NCI-H1417 (cell line): ENCODE measurements around the gene STK40.
A peak's percentile ranks its signal among the peaks of the same experiment; 100 is the strongest.

Experiments
- DNase-seq, 3 experiments: peaks; one replicate each; lab custom pipeline; 2025; lab: John Stamatoyannopoulos, UW

Gene STK40

DNA sequence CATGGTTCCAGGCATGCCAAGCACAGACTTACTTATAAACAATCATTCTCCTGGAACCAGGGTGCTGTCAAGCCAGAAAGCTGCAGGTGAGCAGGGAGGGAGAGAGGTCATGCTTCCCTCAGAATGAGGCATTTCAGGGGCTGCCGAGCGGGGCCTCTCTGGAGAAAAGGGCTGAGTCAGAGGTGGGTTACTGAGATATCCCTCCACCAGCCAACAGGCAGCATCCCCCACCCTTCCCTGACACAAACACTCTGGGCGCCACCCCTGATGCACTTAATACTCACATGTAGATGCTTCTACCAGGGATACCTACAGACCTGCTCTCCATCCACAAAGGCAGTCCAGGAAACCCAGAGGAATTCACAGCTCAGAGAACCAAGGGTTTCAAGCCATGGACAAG, 13.1 kb downstream of the STK40 start:
- no peak for DNase-seq

DNA sequence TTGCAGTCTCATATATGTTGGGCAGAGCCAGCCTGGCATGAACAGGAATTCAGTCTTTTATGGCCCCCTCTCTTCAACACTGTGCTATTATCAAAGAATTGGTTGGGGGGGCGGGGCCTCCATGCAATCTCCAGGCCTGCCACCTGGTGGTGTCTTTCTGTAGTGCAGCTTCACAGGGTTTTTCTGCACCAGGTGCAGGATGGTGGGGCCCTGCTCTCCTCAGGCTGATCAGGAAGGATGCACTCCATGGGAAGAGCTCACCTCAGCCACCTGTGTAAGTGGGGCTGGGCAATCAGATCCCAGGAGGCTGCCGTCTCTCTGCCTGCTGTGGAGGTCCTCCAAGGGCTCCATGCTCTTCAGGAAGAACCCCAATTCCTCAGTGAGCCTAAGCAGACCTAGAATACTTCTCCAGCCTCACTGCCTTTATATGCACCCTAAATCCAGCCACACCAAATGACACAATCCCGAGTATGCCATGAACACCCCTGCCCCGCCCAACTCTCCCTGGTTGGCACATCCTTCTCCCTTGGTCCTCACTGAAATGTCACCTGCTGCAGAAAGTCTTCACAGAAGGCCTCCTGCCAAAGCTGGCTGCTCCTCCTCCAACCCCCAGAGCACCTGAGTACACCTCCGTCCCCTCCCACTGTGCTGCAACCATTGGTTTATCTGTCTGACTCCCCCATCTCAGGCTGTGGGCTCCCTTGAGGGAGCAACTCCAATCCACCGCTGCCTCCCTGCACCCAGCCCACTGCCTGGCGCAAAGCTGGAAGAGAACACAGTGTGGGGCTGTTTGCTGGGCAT, 16.5 kb downstream of the STK40 start:
- peak; percentile 67 to 90 (median 84) for DNase-seq

DNA sequence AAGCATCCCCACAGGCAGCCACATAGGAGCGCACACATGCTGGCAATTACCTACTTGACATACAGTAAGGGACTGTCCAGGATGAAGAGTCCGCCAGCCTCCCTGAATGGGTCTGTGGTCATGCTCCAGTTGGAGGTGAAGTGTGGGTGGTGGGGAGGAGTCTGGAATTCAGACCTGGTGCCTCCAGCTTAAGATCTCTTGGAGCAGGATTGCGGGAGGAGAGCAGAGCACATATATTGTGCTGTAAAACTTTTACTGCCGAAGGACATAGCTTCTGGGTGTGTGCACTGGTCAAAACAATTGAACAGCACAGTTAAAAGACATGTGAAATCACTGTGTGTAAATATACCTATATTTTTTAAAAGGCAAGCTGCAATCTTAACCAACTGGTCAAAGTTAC, 17.9 kb downstream of the STK40 start:
- peak in 1 of 3 experiments; percentile 91 for DNase-seq

DNA sequence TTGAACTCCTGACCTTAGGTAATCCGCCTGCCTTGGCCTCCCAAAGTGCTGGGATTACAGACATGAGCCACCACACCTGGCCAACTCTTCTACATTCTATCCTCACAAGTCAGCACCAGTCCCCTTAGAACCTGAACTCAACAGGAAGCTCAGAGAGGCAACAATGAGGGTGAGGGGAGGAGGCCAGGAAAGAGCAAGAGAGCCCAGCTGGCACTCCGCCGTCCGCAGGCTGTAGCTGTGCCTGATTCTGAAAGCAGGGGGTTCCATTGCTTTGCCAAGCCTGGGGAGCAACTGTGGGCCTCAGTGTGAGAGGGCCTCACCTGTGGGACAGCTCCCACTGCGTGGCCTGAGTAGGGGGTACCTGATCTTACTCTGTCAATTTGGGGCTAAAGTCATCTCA, 18.7 kb downstream of the STK40 start:
- DNase-seq: no peak

DNA sequence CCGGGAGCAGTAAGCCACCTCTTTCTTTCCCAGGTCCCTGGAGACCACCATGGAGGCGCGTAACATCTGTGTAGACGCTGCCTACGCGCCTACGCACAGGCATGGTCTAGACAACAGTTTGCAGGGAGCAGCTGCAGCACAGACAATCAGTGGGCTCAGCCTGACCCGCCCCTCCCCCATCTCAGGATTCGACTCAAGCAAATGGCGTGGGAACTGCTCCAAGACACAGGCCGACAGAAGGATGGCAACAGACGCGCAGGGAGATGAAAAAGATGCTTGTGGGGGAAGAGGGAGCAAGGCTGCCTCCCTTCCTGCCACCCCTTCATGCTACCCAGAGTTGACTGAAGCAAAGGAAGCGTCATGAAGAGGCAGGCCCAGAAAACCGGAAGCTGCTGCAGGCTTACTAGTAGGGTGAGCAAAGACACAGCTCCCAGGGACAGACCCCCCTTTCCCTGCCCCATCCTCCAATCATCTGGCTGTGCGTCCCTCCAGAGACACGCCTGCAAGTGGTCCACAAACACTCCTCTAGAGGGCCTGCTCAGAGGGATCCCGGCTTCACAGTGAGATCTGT, 19.5 kb downstream of the STK40 start:
- no peak for DNase-seq

DNA sequence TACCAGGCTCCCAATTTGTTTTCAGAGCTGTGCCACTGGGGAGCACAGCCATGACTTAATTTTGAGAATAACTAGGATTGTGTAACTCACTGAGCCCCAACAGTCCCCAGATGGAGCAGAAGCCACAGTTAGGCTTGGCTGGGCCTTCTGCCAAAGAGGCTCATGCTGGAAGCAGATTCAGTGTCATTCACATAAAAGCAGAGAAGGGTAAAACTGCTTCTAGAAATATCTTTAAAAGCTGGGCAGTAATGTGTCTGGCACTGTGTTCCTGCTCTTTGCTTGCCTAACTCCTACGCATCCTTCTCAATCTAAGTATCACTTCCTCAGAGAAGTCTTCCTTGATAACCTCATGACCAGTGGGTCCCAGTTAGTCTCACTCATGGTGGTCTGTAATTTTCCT, 20.3 kb downstream of the STK40 start:
- no peak for DNase-seq

DNA sequence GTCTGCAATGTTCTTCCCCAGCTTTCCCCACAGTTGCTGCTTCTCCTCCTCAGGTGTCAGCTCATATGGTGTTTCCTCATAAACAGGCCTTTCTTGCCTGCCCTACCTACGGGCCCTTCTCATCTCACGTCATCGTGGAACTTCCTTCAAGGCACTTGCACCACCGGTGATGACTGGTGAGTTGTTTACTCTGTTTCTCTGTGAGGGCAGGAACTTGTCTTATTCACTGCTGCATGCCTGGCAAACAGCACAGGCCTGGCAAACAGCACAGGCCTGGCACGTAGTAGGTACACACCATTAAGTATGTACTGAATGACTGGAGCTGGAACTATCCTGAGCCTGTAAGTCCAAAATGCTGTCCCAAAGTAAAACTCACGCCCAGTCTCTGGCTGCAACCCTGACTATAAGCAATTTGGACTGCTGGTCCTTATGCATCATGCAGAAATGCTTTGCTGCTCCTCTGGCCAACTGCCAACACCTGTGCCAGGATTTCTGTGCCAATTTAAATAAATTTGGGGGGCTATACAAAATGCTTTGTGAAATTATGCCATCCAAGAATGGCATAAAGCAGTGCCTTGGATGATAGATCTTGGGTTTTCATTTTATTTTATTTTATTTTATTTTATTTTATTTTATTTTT, 25.7 kb downstream of the STK40 start:
- no peak for DNase-seq

DNA sequence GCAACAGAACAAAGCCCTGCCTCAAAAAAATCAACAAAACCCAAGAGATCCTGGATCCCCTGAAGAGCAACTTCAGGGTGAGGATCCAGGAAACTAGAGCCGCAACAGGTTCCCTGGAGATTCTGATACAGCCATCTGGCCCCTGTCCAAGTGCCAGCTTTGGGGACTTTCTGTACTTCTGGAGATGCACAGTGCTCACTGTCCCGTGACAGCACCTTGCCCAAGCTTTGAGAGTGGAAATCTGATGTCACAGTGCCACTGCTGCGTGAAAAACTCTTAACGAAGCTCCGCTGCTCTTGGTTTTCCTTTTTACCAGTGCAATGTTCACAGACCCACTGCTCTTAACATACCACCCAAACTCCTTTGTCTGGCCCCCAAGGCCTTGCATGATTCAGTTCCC, 26.3 kb downstream of the STK40 start:
- DNase-seq: no peak

DNA sequence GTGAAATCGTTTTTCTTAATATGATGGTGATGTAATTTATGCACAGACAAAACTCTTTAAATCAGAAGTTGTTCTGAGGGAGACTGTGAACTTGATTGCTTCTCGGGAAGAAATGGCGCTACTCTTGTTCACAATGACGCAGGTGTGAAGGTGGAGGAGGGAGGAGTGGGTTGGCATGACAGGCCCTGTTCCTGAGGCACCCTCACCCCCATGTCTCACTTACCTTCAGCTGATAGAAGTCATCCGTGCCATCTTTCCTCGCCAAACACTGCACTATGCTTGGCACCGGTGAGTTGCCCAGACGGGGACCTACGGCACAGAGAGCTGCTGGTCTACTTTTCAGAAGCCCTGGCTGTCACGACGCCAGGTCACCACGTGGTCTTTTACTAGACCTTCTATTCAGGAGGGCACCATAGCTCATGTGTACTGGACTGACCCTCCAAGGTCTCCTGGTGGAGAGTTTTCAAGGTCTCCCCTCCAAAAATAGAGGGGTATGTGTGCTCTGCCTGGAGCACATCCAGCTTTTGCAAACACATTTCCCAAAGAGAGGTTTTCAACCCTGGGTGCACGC, 27.1 kb downstream of the STK40 start:
- no peak for DNase-seq

DNA sequence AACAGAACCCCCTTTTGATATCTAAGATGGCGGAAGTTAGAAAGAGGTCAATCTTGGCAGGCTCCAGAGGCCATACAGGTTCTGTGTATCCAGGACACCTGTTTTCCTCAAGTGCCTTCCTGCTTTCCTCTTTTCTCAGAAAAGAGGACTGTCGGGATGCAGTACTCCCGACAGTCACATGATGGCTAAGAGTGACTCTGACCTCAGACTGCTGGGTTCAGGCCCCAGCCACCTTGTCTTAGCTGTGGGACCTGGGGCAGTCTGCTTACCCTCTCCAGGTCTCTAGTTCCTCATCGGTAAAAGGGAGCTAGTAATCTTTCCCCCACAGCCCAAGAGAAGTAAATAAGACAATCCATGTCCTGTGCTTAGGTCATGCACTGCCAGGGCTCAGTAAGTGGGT, 29.9 kb downstream of the STK40 start:
- DNase-seq: no peak

DNA sequence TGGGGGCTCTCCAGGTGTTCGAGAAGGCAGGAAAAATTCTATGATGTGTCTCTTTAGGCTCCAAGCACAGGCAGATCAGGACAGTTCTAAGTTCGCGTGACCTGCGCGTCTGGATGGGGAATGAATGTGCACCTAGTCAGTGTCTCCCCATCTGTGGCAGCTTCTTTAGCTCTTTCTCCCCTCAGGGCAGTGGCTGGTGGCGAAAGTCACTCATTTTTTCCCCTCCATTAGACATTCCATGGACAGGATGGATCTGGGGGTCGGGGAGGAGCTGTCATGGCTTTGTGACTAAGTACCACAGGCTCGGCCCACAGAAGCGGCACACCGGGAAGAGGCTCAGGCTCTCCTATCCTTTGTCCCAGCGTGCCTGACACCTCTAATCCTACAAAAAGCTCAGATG, 31.2 kb downstream of the STK40 start:
- no peak for DNase-seq

DNA sequence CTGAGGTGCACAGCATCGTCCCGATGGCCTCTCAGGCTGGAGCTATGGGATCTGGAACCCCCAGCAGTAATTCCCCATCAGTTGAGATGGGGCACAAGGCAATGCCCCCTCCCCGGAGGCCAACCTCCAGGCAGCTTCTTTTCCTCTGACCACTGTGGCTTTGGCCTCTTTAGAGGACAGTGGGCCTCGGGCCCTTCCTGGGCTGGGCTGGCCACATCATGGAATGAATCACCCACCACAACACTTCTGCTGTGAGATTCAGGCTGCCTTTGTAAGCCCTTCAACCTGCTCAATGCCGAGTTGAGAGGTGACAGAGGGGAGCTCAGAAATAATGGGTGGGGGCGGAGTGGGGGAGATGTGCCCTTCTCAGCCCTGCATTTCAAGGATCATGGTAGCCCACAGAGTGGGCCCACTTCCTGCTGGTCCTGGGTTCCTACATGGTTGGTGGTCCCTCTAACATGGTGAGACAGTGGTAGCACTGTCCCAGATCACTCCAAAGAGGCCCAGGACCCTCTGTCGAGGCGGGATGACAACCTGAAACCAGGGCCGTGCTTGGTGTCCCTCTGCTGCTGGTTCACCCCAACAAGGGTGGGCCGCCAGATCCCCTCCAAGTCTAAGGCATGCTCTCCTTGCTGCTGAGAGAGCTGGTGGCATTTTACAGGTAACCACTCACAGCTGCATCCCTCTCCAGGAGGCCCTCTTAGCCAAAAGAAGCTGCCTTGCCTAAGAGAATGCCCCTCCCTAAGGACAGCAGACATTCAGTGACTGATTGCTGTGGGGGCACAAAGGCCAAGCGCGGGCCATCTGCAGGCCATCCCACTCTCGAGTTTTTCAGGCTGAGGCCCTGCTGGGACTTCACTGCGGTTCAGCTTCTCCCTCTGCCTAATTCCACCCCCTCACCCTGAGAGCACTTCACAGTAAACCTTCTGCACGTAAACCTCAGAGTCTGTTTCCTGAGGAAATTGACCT, 32.5 kb downstream of the STK40 start:
- DNase-seq: no peak

DNA sequence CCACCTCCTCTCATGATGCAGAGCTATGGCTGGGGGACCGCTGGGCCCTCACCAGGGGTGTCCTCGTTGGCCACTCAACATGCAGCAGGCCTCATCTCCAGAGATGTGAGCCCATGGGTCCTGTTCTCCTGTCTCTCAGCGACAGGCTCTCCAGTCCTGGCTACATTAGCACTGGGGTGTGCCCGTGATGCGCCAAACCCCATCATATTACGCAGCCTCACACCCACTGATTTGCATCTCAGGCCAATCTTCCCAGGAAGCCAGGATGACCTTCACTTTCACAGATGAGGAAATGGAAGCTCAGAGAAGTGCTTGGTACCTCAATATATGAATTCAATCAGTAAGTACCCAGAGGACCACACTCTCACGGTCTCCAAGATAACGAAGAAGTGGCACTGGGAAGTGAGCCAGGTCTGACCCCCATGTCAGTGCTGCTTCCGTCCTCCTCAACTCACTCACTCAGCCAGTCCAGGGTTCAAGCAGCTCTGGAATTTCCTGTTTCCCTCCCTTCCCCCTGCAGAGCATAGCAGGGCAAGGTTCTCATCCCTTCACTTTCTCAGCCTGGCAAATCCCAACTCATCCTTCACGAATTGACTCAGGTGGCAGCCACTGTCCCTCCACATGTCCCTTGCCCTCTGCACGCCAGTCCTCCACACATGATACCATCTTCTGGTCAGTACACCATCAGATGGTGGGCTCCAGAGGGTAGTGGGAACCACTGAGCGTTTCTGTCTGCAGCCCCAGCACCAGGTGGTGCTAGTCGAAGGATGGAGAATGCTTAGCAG, 33.4 kb downstream of the STK40 start:
- DNase-seq: no peak

DNA sequence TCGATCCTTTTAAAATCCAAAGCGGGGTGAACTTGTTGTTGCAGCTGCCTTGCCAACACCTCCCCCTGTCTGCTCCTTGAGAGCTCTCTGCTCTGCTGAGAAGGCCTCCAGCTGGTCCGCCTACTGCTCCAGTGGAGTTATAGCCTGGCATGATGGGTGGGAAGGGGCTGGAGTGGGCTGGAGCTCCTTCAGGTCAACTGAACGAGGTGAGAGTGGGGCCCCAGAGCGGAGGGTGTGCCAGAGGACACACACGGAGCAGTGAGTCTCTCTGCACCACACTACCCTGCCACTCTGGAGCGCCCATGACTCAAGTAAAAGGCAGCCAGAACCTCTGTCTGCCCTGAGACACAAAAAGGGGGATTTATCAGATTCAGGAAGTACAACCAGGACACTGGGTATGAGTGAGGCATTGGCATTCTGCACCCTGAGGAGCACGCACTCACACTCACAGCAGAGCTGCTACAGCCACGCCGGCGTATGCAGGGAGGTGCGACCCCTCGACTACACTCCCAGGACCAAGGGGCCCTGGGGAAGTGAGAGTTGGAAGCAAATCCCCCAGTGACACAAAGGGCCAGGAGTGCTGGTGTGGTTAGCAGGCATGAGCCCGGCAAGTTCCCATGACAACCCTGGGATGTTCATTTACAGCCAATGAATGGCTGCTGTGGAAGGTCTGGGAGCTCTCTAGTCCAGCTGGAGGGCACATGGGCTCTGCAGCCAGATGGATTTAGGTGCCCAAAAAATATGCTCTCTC, 34.3 kb downstream of the STK40 start:
- DNase-seq: peak in 1 of 3 experiments; percentile 7

DNA sequence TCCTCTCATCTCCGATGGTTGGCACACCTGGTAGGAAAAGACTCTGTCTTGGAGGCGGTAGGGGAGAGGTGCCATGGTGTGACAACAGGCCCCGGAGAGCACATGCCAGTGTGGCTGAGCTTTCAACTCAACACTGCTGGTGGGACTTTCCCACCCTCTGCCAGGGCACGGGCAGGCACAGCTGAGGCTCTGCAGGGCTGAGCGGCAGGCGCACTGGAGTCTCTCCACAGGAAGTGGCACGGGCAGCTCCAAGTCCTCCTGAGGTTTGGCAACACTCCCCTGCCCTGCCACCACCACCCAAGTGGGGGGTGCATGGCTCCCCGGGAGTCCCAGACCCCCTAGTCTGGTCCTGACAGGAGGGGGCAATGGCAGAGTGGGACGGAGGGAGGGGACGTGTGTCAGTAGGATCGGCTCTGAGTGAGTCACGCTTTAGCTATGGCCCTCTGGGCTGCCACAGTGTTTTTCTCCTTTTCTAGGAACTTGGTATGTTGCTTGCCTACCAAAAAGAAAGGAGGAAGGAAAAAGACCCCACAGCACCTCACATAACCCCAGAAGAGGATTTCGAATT, 35.0 kb downstream of the STK40 start:
- DNase-seq: no peak

DNA sequence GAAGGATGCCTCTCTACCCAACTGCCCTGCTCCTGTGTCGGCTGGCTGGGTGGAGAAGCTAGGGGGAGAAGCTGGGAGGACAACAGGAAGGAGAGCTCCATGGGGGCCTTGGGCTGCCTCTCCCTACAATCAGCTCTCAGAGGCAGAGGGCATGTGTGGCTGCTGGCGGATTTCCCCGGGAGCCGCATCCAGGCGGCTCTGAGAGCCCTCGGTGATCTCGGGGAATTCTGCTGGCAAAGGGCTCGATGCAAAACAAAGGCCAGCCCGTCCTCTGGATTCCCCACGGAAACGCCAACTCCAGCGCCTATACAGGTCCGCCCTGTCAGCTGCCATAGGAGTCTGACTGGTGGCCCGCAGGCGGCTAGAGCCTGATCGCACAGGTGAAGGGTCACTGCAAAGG, 35.9 kb downstream of the STK40 start:
- DNase-seq: no peak

DNA sequence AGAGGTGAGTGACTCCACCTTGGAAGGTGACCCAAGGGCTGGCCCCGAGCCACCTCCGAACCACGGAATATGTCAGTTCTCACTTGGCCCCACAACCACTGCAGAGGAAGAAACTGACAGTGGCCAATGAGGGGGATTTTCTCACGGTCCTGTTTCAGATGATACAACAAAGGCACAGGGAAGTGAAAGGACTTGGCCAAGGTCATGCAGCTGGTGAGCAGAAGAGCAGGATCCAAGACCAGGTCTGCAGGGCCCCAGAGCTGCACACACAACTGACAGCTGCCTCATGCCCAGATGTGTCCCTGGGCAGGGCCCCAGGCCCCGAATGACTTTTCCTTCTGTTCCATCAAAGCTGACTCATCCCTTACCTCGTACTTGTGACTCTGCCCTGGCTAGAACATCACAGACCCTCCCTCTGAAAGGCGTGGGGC, 36.5 kb downstream of the STK40 start:
- no peak for DNase-seq

DNA sequence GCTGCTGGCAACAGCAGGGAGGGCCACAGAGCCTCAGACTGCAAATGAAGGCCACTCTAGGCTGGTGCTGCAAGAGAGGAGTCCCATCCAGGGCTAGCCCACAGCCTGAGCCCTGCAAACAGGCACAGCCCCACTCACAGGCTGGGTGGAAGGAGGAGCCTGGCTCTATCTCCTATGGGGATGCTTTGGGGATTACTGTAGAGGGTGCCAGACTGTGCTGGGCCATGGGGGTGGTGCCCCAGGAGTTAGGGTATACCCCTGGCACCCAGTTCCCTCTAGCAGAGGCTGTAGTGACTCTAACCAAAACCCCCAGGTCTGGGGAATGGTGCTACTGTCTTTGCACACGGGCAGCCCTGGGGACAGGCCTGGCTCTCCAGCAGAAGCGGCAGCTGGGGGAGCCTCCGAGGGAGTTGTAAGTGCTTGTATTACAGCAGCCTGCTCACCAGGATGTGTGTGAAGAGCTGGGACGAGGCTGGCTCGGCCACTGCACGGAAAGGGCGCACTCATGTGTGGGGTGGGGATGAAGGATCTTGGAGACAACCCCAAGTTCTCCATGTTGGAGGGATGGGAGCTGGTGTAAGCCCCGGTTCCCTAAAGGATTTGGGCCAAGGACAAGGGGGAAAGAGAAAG, 38.9 kb downstream of the STK40 start:
- DNase-seq: no peak

DNA sequence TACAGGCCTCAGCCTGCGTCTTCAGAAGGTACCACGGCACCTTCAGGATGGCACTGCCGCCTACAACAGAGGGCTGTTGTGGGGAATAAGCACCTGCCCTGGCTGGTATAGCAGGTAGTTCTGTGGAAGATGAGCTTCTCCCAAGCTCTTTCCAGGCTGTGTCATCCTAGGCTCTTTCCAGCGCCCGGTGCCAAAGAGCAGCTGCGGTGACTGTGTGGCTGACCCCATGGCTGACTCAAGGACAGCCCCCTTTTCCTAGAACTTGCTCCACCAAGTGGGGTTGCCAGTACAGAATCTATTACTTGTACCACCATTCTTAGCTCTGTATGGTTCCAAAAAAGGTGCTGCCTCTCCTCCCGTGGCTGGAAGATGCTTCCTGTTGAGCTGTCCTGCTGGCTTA, 40.4 kb downstream of the STK40 start:
- no peak for DNase-seq

DNA sequence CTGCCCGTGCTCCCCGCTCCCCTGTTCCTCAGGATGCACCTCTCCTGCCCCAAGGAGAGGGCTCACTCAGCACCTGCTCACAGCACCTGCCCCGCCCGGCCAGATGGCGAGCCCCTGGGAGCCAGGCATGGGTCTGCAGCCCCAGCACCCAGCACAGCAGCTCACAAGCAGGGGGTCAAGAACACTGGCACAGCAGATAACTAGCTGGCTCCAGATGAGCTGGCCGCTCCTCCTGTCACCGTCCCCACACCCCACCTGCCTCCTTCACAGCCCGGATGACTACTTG, 41.4 kb downstream of the STK40 start:
- no peak for DNase-seq
